Measurements from ENCODE around the gene MEX3D. TPM values are rescaled to one million over a fixed set of nuclear protein-coding genes. Genes with fewer than 3 reads are reported as not detected.
"Not testable (repeated sequence)": the region's sequence is repeated elsewhere in the genome, so short reads cannot be mapped to it uniquely, and the experiment has no call there.

MEX3D gene
- total RNA-seq, 1 donor from 2014 or later: 43.4 TPM

GRCh38 chr19:1521636-1522035, 46.5 kb downstream of the MEX3D start:
- no peak for TF ChIP-seq CTCF (IDR thresholded peaks at IDR 0.05; ENCODE audit: insufficient read depth, low read length, severe bottlenecking)
- Histone ChIP-seq H3K27me3 (ENCODE audit: control insufficient read depth, insufficient read depth, low read length) (peaks cover 14% of the 10 kb centered on the region), H3K4me3 (ENCODE audit: low read depth, low read length) (no peak overlapping the region), H3K36me3 (ENCODE audit: control insufficient read depth, insufficient read depth, low read length) (no peaks in the 10 kb centered on the region)
- FAIRE-seq (no peak), DNase-seq (ENCODE audit: low read depth) (no peak)

- FAIRE-seq (no peak), DNase-seq (ENCODE audit: low read depth) (no peak)
- Histone ChIP-seq H3K36me3 (ENCODE audit: control insufficient read depth, insufficient read depth, low read length) (no peaks in the 10 kb centered on the region), H3K27me3 (ENCODE audit: control insufficient read depth, insufficient read depth, low read length) (peaks cover 14% of the 10 kb centered on the region), H3K4me3 (ENCODE audit: low read depth, low read length) (no peak overlapping the region)
- TF ChIP-seq CTCF (IDR thresholded peaks at IDR 0.05; ENCODE audit: insufficient read depth, low read length, severe bottlenecking): no peak
Observed at GRCh38 chr19:1520203-1520780, 47.8 kb downstream of the MEX3D start.

- FAIRE-seq; DNase-seq (ENCODE audit: low read depth); H3K36me3 ChIP-seq (ENCODE audit: control insufficient read depth, insufficient read depth, low read length); H3K4me3 ChIP-seq (ENCODE audit: low read depth, low read length): not testable (repeated sequence)
- peaks cover 12% of the 10 kb centered on the region for H3K27me3 ChIP-seq (ENCODE audit: control insufficient read depth, insufficient read depth, low read length)
Observed at GRCh38 chr19:1519802-1520201, 48.3 kb downstream of the MEX3D start.

- Histone ChIP-seq H3K27me3 (ENCODE audit: control insufficient read depth, insufficient read depth, low read length) (peaks cover 5% of the 10 kb centered on the region), H3K36me3 (ENCODE audit: control insufficient read depth, insufficient read depth, low read length) (no peaks in the 10 kb centered on the region), H3K4me3 (ENCODE audit: low read depth, low read length) (no peak overlapping the region)
- DNase-seq (ENCODE audit: low read depth) (no peak), FAIRE-seq (no peak)
- no peak for TF ChIP-seq CTCF (IDR thresholded peaks at IDR 0.05; ENCODE audit: insufficient read depth, low read length, severe bottlenecking)
Observed at GRCh38 chr19:1518471-1518870, 49.7 kb downstream of the MEX3D start.

GRCh38 chr19:1516395-1516753, 51.8 kb downstream of the MEX3D start:
- no peak for TF ChIP-seq CTCF (IDR thresholded peaks at IDR 0.05; ENCODE audit: insufficient read depth, low read length, severe bottlenecking)
- no peaks in the 10 kb centered on the region for H3K36me3 ChIP-seq (ENCODE audit: control insufficient read depth, insufficient read depth, low read length)
- no peak for DNase-seq (ENCODE audit: low read depth)
- H3K27me3 ChIP-seq (ENCODE audit: control insufficient read depth, insufficient read depth, low read length): no peaks in the 10 kb centered on the region
- H3K4me3 ChIP-seq (ENCODE audit: low read depth, low read length): no peak overlapping the region
- FAIRE-seq: no peak

GRCh38 chr19:1514986-1515721, 53.0 kb downstream of the MEX3D start:
- no peak for TF ChIP-seq CTCF (IDR thresholded peaks at IDR 0.05; ENCODE audit: insufficient read depth, low read length, severe bottlenecking)
- DNase-seq (ENCODE audit: low read depth) (no peak), FAIRE-seq (no peak)
- Histone ChIP-seq H3K36me3 (ENCODE audit: control insufficient read depth, insufficient read depth, low read length) (no peaks in the 10 kb centered on the region), H3K4me3 (ENCODE audit: low read depth, low read length) (no peak overlapping the region), H3K27me3 (ENCODE audit: control insufficient read depth, insufficient read depth, low read length) (no peaks in the 10 kb centered on the region)

Data from bronchial epithelial cell (primary cell).